Fibroblast of villous mesenchyme (primary cell): ENCODE results near the gene DTD1. TPM values are rescaled to one million over a fixed set of nuclear protein-coding genes. Genes with fewer than 3 reads are reported as not detected.
A peak's percentile ranks its signal among the peaks of the same experiment; 100 is the strongest.

Source experiments
- DNase-seq: peaks from one replicate; pipeline ENCODE4 v3.0.0-alpha.2; 2010; ENCODE audit warnings: low read depth
- H3K4me3 ChIP-seq: 2 replicates; pipeline ENCODE4 v1.5.1; 2011; ENCODE audit warnings: low read depth, mild to moderate bottlenecking, low read length
- total RNA-seq: library from RNA; depleted of rRNA; stranded (reverse); fragments of >200 nt; gene quantifications from 2 replicates; pipeline ENCODE4 v1.2.3, GENCODE V29; 2012
- TF ChIP-seq, protein P1 (sequence below): IDR thresholded peaks from 2 replicates; pipeline ENCODE4 v1.5.1; 2012; ENCODE audit warnings: low read depth, mild to moderate bottlenecking, low read length; ENCODE audit not compliant: insufficient read depth

Gene DTD1
- total RNA-seq, 1 donor = 47.1 TPM

GRCh38 chr20:18578581-18578980 is 9.3 kb upstream of the DTD1 start:
- H3K4me3 ChIP-seq = no peak overlapping the region
- DNase-seq = no peak
- TF ChIP-seq, protein P1, sequence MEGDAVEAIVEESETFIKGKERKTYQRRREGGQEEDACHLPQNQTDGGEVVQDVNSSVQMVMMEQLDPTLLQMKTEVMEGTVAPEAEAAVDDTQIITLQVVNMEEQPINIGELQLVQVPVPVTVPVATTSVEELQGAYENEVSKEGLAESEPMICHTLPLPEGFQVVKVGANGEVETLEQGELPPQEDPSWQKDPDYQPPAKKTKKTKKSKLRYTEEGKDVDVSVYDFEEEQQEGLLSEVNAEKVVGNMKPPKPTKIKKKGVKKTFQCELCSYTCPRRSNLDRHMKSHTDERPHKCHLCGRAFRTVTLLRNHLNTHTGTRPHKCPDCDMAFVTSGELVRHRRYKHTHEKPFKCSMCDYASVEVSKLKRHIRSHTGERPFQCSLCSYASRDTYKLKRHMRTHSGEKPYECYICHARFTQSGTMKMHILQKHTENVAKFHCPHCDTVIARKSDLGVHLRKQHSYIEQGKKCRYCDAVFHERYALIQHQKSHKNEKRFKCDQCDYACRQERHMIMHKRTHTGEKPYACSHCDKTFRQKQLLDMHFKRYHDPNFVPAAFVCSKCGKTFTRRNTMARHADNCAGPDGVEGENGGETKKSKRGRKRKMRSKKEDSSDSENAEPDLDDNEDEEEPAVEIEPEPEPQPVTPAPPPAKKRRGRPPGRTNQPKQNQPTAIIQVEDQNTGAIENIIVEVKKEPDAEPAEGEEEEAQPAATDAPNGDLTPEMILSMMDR = no peak

DNA sequence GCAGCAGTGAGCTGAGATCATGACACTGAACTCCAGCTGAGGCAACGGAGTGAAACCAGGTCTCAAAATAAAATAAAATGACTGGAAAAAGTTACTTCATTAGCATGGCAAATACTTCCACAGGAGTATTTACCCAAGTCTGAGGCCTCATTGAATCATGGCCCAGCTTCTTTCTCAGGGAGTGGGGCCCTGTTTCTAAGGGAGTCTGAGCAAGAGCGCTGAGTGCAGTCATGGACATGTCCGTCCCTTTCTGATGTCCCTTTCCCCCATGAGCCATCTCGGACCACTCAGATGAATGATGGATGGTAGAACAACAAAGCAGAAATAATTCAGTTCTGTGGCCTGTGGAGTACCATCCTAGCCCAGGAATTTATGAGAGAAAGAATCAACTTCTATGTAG is 7.8 kb upstream of the DTD1 start:
- TF ChIP-seq, protein P1 = no peak
- no peak overlapping the region for H3K4me3 ChIP-seq
- DNase-seq = no peak

DNA sequence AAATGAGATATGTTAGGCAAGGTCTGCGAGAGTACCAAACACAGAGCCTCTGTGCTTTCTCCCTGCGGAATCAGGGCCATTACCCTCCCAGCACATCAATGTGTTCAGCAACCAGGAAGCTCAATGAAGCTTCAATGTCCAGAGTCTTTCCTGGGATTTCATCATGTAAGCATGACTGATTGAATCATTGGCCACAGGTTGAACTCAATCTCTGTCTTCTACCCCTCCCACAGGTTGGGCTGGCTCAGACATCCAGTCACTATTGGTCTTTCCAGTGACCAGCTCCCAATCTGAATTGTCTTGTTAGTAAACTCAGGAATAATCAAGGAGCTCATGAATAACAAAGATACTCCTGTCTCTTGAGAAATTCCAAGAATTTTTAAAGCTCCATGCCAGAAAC is 2.7 kb upstream of the DTD1 start:
- peak; percentile 48 for DNase-seq
- TF ChIP-seq, protein P1 = no peak
- no peak overlapping the region for H3K4me3 ChIP-seq

DNA sequence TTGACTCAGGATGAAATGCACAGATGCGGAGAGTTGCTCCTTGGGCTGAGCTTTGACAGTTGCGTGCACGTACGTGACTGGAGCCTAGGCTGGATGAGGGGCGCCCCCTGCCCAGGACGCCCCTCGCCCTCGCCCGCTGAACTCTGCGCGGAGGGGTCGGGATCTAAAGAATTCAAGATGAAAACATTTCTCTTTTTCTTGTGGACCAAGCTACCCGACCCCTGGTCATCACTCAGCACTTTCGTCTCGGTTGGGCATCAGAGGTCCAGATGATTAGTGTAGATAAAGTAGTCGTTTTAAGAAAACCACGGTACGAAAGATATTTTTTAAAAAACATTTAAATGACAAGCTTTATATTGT is 700 bp downstream of the DTD1 start:
- peak overlapping the region; percentile 68 for H3K4me3 ChIP-seq
- DNase-seq = no peak
- TF ChIP-seq, protein P1 = no peak

GRCh38 chr20:18589941-18590674 is 2.3 kb downstream of the DTD1 start:
- TF ChIP-seq, protein P1 = no peak
- no peak for DNase-seq
- H3K4me3 ChIP-seq = no peak overlapping the region

DNA sequence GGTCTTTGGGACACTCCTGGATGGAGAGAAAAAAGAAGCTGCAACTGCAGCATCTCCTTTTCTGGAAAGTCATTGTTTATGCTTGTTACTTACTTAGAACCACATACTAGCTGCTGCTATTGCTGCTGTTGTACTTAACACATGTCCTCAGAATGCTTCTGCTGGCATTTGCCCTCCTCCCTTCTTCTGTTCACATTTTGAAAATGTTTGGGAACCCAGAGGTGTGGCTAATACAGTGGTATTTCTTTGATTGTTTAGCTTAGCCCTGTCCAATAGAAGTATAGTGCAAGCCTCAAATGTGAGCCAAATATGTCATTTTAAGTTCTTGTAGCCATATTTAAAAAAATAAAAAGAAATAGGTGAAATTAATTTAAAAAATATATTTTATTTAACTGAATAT is 8.4 kb downstream of the DTD1 start:
- TF ChIP-seq, protein P1 = no peak
- no peak overlapping the region for H3K4me3 ChIP-seq
- peak; percentile 5 for DNase-seq

GRCh38 chr20:18609741-18610140 is 21.9 kb downstream of the DTD1 start:
- TF ChIP-seq, protein P1 = no peak

More at GRCh38 chr20:18609741-18610140, 21.9 kb downstream of the DTD1 start:
- no peak overlapping the region for H3K4me3 ChIP-seq
- DNase-seq = no peak
